ENCODE measurements around the gene THBS3.

Gene THBS3

GRCh38 chr1:155177918-155178281 lies 29.8 kb downstream of the THBS3 start:
- no peak for DNase-seq (ENCODE audit: low read depth, low spot score)
- H3K4me3 ChIP-seq (ENCODE audit: low read depth, low read length), result no peak overlapping the region
- in situ Hi-C loops (cut with HindIII; ENCODE audit: low sequenced_read_pairs), result no loop called here
- TF ChIP-seq CTCF (IDR thresholded peaks at IDR 0.05; ENCODE audit: low read depth, low read length), result no peak

GRCh38 chr1:155177192-155177917 lies 30.3 kb downstream of the THBS3 start:
- TF ChIP-seq CTCF (IDR thresholded peaks at IDR 0.05; ENCODE audit: low read depth, low read length), result no peak
- no peak overlapping the region for H3K4me3 ChIP-seq (ENCODE audit: low read depth, low read length)
- no peak for DNase-seq (ENCODE audit: low read depth, low spot score)
- in situ Hi-C loops (cut with HindIII; ENCODE audit: low sequenced_read_pairs), result no loop called here

GRCh38 chr1:155176544-155177071 lies 31.1 kb downstream of the THBS3 start:
- no peak overlapping the region for H3K4me3 ChIP-seq (ENCODE audit: low read depth, low read length)
- in situ Hi-C loops (cut with HindIII; ENCODE audit: low sequenced_read_pairs), result no loop called here
- peak; percentile 56 for DNase-seq (ENCODE audit: low read depth, low spot score)
- peak; percentile 92 for TF ChIP-seq CTCF (IDR thresholded peaks at IDR 0.05; ENCODE audit: low read depth, low read length)

- no peak overlapping the region for H3K4me3 ChIP-seq (ENCODE audit: low read depth, low read length)
- no peak for DNase-seq (ENCODE audit: low read depth, low spot score)
- in situ Hi-C loops (cut with HindIII; ENCODE audit: low sequenced_read_pairs), result no loop called here
- TF ChIP-seq CTCF (IDR thresholded peaks at IDR 0.05; ENCODE audit: low read depth, low read length), result peak; percentile 4
These were observed 31.7 kb downstream of the THBS3 start for GRCh38 chr1:155175927-155176371.

GRCh38 chr1:155175281-155175926 lies 32.3 kb downstream of the THBS3 start:
- TF ChIP-seq CTCF (IDR thresholded peaks at IDR 0.05; ENCODE audit: low read depth, low read length), result no peak
- in situ Hi-C loops (cut with HindIII; ENCODE audit: low sequenced_read_pairs), result no loop called here
- no peak for DNase-seq (ENCODE audit: low read depth, low spot score)
- H3K4me3 ChIP-seq (ENCODE audit: low read depth, low read length), result peak overlapping the region; percentile 92

GRCh38 chr1:155174324-155175280 lies 33.1 kb downstream of the THBS3 start:
- H3K4me3 ChIP-seq (ENCODE audit: low read depth, low read length), result peak overlapping the region; percentile 92
- DNase-seq (ENCODE audit: low read depth, low spot score), result peak; percentile 47
- TF ChIP-seq CTCF (IDR thresholded peaks at IDR 0.05; ENCODE audit: low read depth, low read length), result no peak
- in situ Hi-C loops (cut with HindIII; ENCODE audit: low sequenced_read_pairs), result no loop called here

Measured in astrocyte of the spinal cord (primary cell).